K562 (cell line): ENCODE measurements around the gene PLEKHM3. TPM values are rescaled to one million over a fixed set of nuclear protein-coding genes. Genes with fewer than 3 reads are reported as not detected.

Experiments
- ASH1L ChIP-seq: fragments of 450-650 bp; IDR thresholded peaks from 2 replicates; pipeline ENCODE4 v1.6.1; 2018; ENCODE audit warnings: borderline replicate concordance, mild to moderate bottlenecking, low read depth; ENCODE audit not compliant: partially characterized antibody
- BACH1 ChIP-seq: fragments of 200-800 bp; sonication (Bioruptor generic); IDR thresholded peaks from 2 replicates; pipeline ENCODE4 v1.6.1; 2016; ENCODE audit warnings: missing genetic modification characterization, missing compliant biosample characterization
- BRD9 ChIP-seq: fragments of 450-650 bp; IDR thresholded peaks from 2 replicates; pipeline ENCODE4 v1.6.1; 2018; ENCODE audit warnings: low read depth; ENCODE audit not compliant: partially characterized antibody
- CBX2 ChIP-seq: fragments of 200-600 bp; sonication (generic); IDR thresholded peaks from one replicate; pipeline ENCODE4 v1.6.1; 2012; ENCODE audit warnings: mild to moderate bottlenecking, low read length, inconsistent platforms; ENCODE audit not compliant: insufficient read depth, poor library complexity, severe bottlenecking
- CEBPG ChIP-seq, 3 experiments: fragments of 200-800 bp in 1 of 3; sonication (Bioruptor generic) in 1 of 3; sonication (generic) in 1 of 3; formaldehyde crosslinking in 1 of 3; IDR thresholded peaks in 2 of 3; conservative IDR thresholded peaks in 1 of 3; 2 replicates each; pipeline versions ENCODE4 v1.6.1 to v1.8.0; 2016 to 2022; ENCODE audit warnings: missing compliant biosample characterization in 2 of 3, missing genetic modification characterization in 2 of 3, mild to moderate bottlenecking in 1 of 3, missing genetic modification reagents in 1 of 3
- CEBPZ ChIP-seq: fragments of 150-350 bp; IDR thresholded peaks from 2 replicates; pipeline ENCODE4 v1.6.1; 2014; ENCODE audit warnings: low read depth, mild to moderate bottlenecking, low read length, borderline replicate concordance
- CHAMP1 ChIP-seq: fragments of 450-650 bp; IDR thresholded peaks from 2 replicates; pipeline ENCODE4 v1.6.1; 2016; ENCODE audit warnings: mild to moderate bottlenecking
- DNMT1 ChIP-seq: fragments of 450-650 bp; IDR thresholded peaks from 2 replicates; pipeline ENCODE4 v1.6.1; 2016; ENCODE audit warnings: antibody characterized with exemption, mild to moderate bottlenecking
- FOXP1 ChIP-seq: sonication (generic); formaldehyde crosslinking; IDR thresholded peaks from 2 replicates; pipeline ENCODE4 v1.8.0; 2022; ENCODE audit warnings: mild to moderate bottlenecking, missing genetic modification reagents
- HMGN3 ChIP-seq: IDR thresholded peaks from 2 replicates; pipeline ENCODE4 v1.6.1; 2011; ENCODE audit warnings: borderline replicate concordance, low read depth, mild to moderate bottlenecking, mixed read lengths, low read length; ENCODE audit not compliant: insufficient read length; ENCODE audit errors: extremely low read depth
- LEF1 ChIP-seq: fragments of 450-650 bp; IDR thresholded peaks from 2 replicates; pipeline ENCODE4 v1.6.1; 2016; ENCODE audit warnings: mild to moderate bottlenecking
- MAX ChIP-seq: sonication (generic); formaldehyde crosslinking; IDR thresholded peaks from 2 replicates; pipeline ENCODE4 v1.9.0; 2022; ENCODE audit warnings: mild to moderate bottlenecking, missing genetic modification reagents
- MLLT1 ChIP-seq, 2 experiments: fragments of 450-650 bp; IDR thresholded peaks; 2 replicates each; pipeline ENCODE4 v1.6.1; 2016
- NCOA4 ChIP-seq: fragments of 450-650 bp; IDR thresholded peaks from 2 replicates; pipeline ENCODE4 v1.6.1; 2018; ENCODE audit warnings: mild to moderate bottlenecking; ENCODE audit not compliant: partially characterized antibody
- POLR2A ChIP-seq: fragments of 450-650 bp; conservative IDR thresholded peaks from 2 replicates; pipeline ENCODE4 v1.6.1; 2016
- SIX5 ChIP-seq, 2 experiments: IDR thresholded peaks; 2 replicates each; pipeline ENCODE4 v1.6.1; 2011; ENCODE audit warnings: low read length in 2 of 2, borderline replicate concordance in 1 of 2, low read depth in 1 of 2, mild to moderate bottlenecking in 1 of 2, moderate library complexity in 1 of 2; ENCODE audit not compliant: insufficient read depth in 1 of 2
- TARDBP ChIP-seq: fragments of 450-650 bp; IDR thresholded peaks from 2 replicates; pipeline ENCODE4 v1.6.1; 2016
- TCFL5 ChIP-seq: fragments of 250-450 bp; sonication (Bioruptor Pico); conservative IDR thresholded peaks from 2 replicates; pipeline ENCODE4 v1.6.1; 2021; ENCODE audit warnings: mild to moderate bottlenecking, moderate library complexity, matching md5 sums
- ZFP36 ChIP-seq: fragments of 150-350 bp; IDR thresholded peaks from 2 replicates; pipeline ENCODE4 v1.6.1; 2018; ENCODE audit warnings: low read length, low read depth; ENCODE audit not compliant: partially characterized antibody
- ZNF76 ChIP-seq: fragments of 250-450 bp; sonication (Bioruptor Pico); IDR thresholded peaks from 2 replicates; pipeline ENCODE4 v1.4.0; 2020; ENCODE audit warnings: mild to moderate bottlenecking, moderate library complexity, borderline replicate concordance
- ZNF780A ChIP-seq: fragments of 250-450 bp; sonication (Bioruptor Pico); IDR thresholded peaks from 2 replicates; pipeline ENCODE4 v1.5.0; 2021; ENCODE audit warnings: mild to moderate bottlenecking
- ZNF830 ChIP-seq: fragments of 250-450 bp; sonication (Bioruptor Pico); IDR thresholded peaks from 2 replicates; pipeline ENCODE4 v1.5.0; 2021; ENCODE audit warnings: mild to moderate bottlenecking
- polyA plus RNA-seq, 8 experiments: library from polyadenylated mRNA; depleted of rRNA in 4 of 8; stranded (reverse) in 5 of 8; unstranded in 3 of 8; fragments of >200 nt; fragmentation: Nextera tagmentation in 2 of 8; fragmentation: Illumina TruSeq in 1 of 8; extraction: Ambion mirVana in 2 of 8; extraction: Trizol in 1 of 8; gene quantifications; 2 replicates each; pipeline versions ENCODE4 v1.2.1 to v1.2.3, GENCODE V29; 2011 to 2014; ENCODE audit warnings: inconsistent platforms in 1 of 8, missing spikeins in 1 of 8
- total RNA-seq, 7 experiments: library from RNA; depleted of rRNA in 6 of 7; stranded (reverse); fragments of >200 nt in 6 of 7; fragmentation: Illumina TruSeq in 2 of 7; extraction: Trizol in 2 of 7; gene quantifications; 2 replicates each; pipeline versions ENCODE4 v1.2.1 to v1.2.3, GENCODE V29; 2011 to 2021; ENCODE audit warnings: low replicate concordance in 1 of 7

Gene PLEKHM3
- total and polyA plus RNA-seq, 9 of the 15 experiments (the other 6 are each of a cell fraction or from before 2014, with no cell fraction given): 0.24 to 1.6 (median 1.0) TPM

- no peak for TF ChIP-seq HMGN3
- peak; percentile 63 for TF ChIP-seq BRD9
- no peak for TF ChIP-seq CBX2
- no peak for TF ChIP-seq ZNF830 (CRISPR knock-in tag)
- no peak for TF ChIP-seq DNMT1
- no peak for TF ChIP-seq TCFL5 (CRISPR knock-in tag)
- no peak for TF ChIP-seq CEBPZ
- no peak for TF ChIP-seq ZNF780A
- peak; percentile 60 to 77; a peak in 3 of 4 replicates for TF ChIP-seq MLLT1 (IDR thresholded peaks at IDR 0.05)
- TF ChIP-seq BACH1 (tag): no peak
- peak; percentile 59 for TF ChIP-seq POLR2A
- no peak for TF ChIP-seq SIX5 (IDR thresholded peaks at IDR 0.05; ENCODE audit: borderline replicate concordance in 1 of 2, insufficient read depth in 1 of 2, low read depth in 1 of 2, low read length in 2 of 2)
- no peak for TF ChIP-seq ZFP36
- peak; percentile 28; the same call in 1 of the 2 replicates for TF ChIP-seq MAX (CRISPR knock-in tag)
- TF ChIP-seq LEF1: no peak
- no peak for TF ChIP-seq NCOA4
- TF ChIP-seq FOXP1 (CRISPR knock-in tag): no peak
- no peak for TF ChIP-seq CHAMP1
- no peak for TF ChIP-seq ASH1L
- TF ChIP-seq ZNF76 (CRISPR knock-in tag): no peak
- TF ChIP-seq TARDBP: no peak
- TF ChIP-seq CEBPG (CRISPR knock-in tag; IDR thresholded peaks at IDR 0.05): no peak
- no peak for TF ChIP-seq CEBPG (tag; conservative IDR thresholded peaks at IDR 0.05 in 1 of 2, IDR thresholded peaks at IDR 0.05 in 1 of 2)
These were observed 252.5 kb downstream of the PLEKHM3 start (continued) for GRCh38 chr2:207772844-207773205.
